ENCODE data around the gene ARHGEF17.

DNA sequence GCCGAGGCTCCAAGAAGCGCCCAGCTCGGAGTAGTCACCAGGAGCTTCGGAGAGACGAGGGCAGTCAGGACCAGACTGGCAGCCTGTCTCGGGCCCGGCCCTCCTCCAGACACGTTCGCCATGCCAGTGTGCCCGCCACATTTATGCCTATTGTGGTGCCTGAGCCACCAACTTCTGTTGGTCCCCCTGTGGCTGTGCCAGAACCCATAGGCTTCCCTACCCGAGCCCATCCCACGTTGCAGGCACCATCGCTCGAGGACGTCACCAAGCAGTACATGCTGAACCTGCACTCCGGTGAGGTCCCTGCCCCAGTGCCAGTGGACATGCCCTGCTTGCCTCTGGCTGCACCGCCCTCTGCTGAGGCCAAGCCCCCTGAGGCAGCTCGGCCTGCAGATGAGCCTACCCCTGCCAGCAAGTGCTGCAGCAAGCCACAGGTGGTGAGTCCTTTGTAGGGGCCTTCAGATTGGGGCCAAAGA is 3.4 kb downstream of the ARHGEF17 start:
- TF ChIP-seq NRF1 (IDR thresholded peaks at IDR 0.05; ENCODE audit: low read depth, low read length) (no peak), YY1 (IDR thresholded peaks at IDR 0.05; ENCODE audit: low read depth, low read length) (no peak), ASH2L (IDR thresholded peaks at IDR 0.05; ENCODE audit: low read length) (no peak), CHD1 (IDR thresholded peaks at IDR 0.05; ENCODE audit: low read depth, low read length) (no peak)
- TF ChIP-seq, protein P1, sequence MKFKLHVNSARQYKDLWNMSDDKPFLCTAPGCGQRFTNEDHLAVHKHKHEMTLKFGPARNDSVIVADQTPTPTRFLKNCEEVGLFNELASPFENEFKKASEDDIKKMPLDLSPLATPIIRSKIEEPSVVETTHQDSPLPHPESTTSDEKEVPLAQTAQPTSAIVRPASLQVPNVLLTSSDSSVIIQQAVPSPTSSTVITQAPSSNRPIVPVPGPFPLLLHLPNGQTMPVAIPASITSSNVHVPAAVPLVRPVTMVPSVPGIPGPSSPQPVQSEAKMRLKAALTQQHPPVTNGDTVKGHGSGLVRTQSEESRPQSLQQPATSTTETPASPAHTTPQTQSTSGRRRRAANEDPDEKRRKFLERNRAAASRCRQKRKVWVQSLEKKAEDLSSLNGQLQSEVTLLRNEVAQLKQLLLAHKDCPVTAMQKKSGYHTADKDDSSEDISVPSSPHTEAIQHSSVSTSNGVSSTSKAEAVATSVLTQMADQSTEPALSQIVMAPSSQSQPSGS (IDR thresholded peaks at IDR 0.05; ENCODE audit: low read length), result no peak

Data from H1 (cell line).